Activated T-helper 17 cell treated with anti-CD3 and anti-CD28 coated beads, Interleukin-2, amount 50 U/mL, for 72 hours (primary cell): Measurements from ENCODE around the gene LIN37. TPM values are rescaled to one million over a fixed set of nuclear protein-coding genes. Genes with fewer than 3 reads are reported as not detected.

Experiments
- ATAC-seq: fragments of 150-1000 bp; cut with Tn5 transposase; replicated peaks from 2 replicates; pipeline ENCODE4 v1.10.0; 2021; ENCODE audit warnings: mild to moderate bottlenecking, moderate library complexity
- H3K27ac Mint-ChIP-seq: one replicate; pipeline ENCODE4 v1.8.0; 2022; ENCODE audit warnings: mixed read lengths
- H3K27me3 Mint-ChIP-seq: one replicate; pipeline ENCODE4 v1.8.0; 2022; ENCODE audit warnings: mixed read lengths
- H3K36me3 Mint-ChIP-seq: one replicate; pipeline ENCODE4 v1.8.0; 2022; ENCODE audit warnings: low read depth, mild to moderate bottlenecking, mixed read lengths
- H3K4me1 Mint-ChIP-seq: one replicate; pipeline ENCODE4 v1.8.0; 2022; ENCODE audit warnings: mixed read lengths
- H3K4me3 Mint-ChIP-seq: one replicate; pipeline ENCODE4 v1.8.0; 2022; ENCODE audit warnings: mild to moderate bottlenecking, mixed read lengths
- H3K9me3 Mint-ChIP-seq: one replicate; pipeline ENCODE4 v1.8.0; 2022; ENCODE audit warnings: mixed read lengths
- total RNA-seq, 2 donors: library from RNA; stranded (reverse); gene quantifications; one replicate each; pipeline ENCODE4 v1.2.3, GENCODE V29; 2022

Gene LIN37
- total RNA-seq, 2 donors from 2014 or later = 11.0 to 20.1 TPM

- Mint-ChIP-seq H3K36me3 (no peaks in the 10 kb centered on the region), H3K27ac (no peak overlapping the region), H3K4me1 (peaks cover 9% of the 10 kb centered on the region), H3K9me3 (no peaks in the 10 kb centered on the region), H3K27me3 (no peaks in the 10 kb centered on the region), H3K4me3 (peak overlapping the region; percentile 81)
- no peak for ATAC-seq
Measured at GRCh38 chr19:35777086-35777841, 28.9 kb downstream of the LIN37 start.

- Mint-ChIP-seq H3K4me3 (no peak overlapping the region), H3K27ac (no peak overlapping the region), H3K27me3 (no peaks in the 10 kb centered on the region), H3K9me3 (no peaks in the 10 kb centered on the region), H3K36me3 (no peaks in the 10 kb centered on the region), H3K4me1 (peaks cover 9% of the 10 kb centered on the region)
- no peak for ATAC-seq
Measured at GRCh38 chr19:35777961-35778360, 29.6 kb downstream of the LIN37 start.

GRCh38 chr19:35779033-35779432, 30.7 kb downstream of the LIN37 start:
- Mint-ChIP-seq H3K27ac (peak overlapping the region; percentile 25), H3K9me3 (no peaks in the 10 kb centered on the region), H3K36me3 (no peaks in the 10 kb centered on the region), H3K27me3 (no peaks in the 10 kb centered on the region), H3K4me3 (no peak overlapping the region), H3K4me1 (peaks cover 9% of the 10 kb centered on the region)
- ATAC-seq = no peak

- Mint-ChIP-seq H3K4me1 (peaks cover 4% of the 10 kb centered on the region), H3K27me3 (no peaks in the 10 kb centered on the region), H3K27ac (no peak overlapping the region), H3K36me3 (no peaks in the 10 kb centered on the region), H3K9me3 (no peaks in the 10 kb centered on the region), H3K4me3 (no peak overlapping the region)
- no peak for ATAC-seq
Measured at GRCh38 chr19:35780058-35780457, 31.7 kb downstream of the LIN37 start.

GRCh38 chr19:35780717-35781116, 32.3 kb downstream of the LIN37 start:
- H3K36me3 Mint-ChIP-seq = no peaks in the 10 kb centered on the region
- no peak overlapping the region for H3K27ac Mint-ChIP-seq
- H3K4me3 Mint-ChIP-seq = no peak overlapping the region
- H3K4me1 Mint-ChIP-seq = peaks cover 4% of the 10 kb centered on the region
- no peaks in the 10 kb centered on the region for H3K27me3 Mint-ChIP-seq
- H3K9me3 Mint-ChIP-seq = no peaks in the 10 kb centered on the region
- no peak for ATAC-seq

- Mint-ChIP-seq H3K27ac (no peak overlapping the region), H3K9me3 (no peaks in the 10 kb centered on the region), H3K27me3 (no peaks in the 10 kb centered on the region), H3K36me3 (no peaks in the 10 kb centered on the region), H3K4me3 (no peak overlapping the region), H3K4me1 (peaks cover 2% of the 10 kb centered on the region)
- no peak for ATAC-seq
Measured at GRCh38 chr19:35781650-35782049, 33.3 kb downstream of the LIN37 start.

- Mint-ChIP-seq H3K9me3 (no peaks in the 10 kb centered on the region), H3K27ac (no peak overlapping the region), H3K4me1 (no peaks in the 10 kb centered on the region), H3K4me3 (no peak overlapping the region), H3K36me3 (no peaks in the 10 kb centered on the region), H3K27me3 (no peaks in the 10 kb centered on the region)
- no peak for ATAC-seq
Measured at GRCh38 chr19:35782589-35782988, 34.2 kb downstream of the LIN37 start.

GRCh38 chr19:35783469-35784434, 35.4 kb downstream of the LIN37 start:
- no peak overlapping the region for H3K4me3 Mint-ChIP-seq
- no peak overlapping the region for H3K27ac Mint-ChIP-seq
- no peaks in the 10 kb centered on the region for H3K9me3 Mint-ChIP-seq
- H3K36me3 Mint-ChIP-seq = no peaks in the 10 kb centered on the region
- no peak for ATAC-seq
- H3K4me1 Mint-ChIP-seq = no peaks in the 10 kb centered on the region
- no peaks in the 10 kb centered on the region for H3K27me3 Mint-ChIP-seq

GRCh38 chr19:35784503-35785338, 36.3 kb downstream of the LIN37 start:
- no peak for ATAC-seq
- no peaks in the 10 kb centered on the region for H3K36me3 Mint-ChIP-seq
- no peak overlapping the region for H3K27ac Mint-ChIP-seq
- no peak overlapping the region for H3K4me3 Mint-ChIP-seq
- no peaks in the 10 kb centered on the region for H3K27me3 Mint-ChIP-seq
- no peaks in the 10 kb centered on the region for H3K4me1 Mint-ChIP-seq
- no peaks in the 10 kb centered on the region for H3K9me3 Mint-ChIP-seq

- ATAC-seq = no peak
- no peak overlapping the region for H3K4me3 Mint-ChIP-seq
- H3K36me3 Mint-ChIP-seq = no peaks in the 10 kb centered on the region
- no peaks in the 10 kb centered on the region for H3K4me1 Mint-ChIP-seq
- H3K9me3 Mint-ChIP-seq = no peaks in the 10 kb centered on the region
- no peak overlapping the region for H3K27ac Mint-ChIP-seq
- no peaks in the 10 kb centered on the region for H3K27me3 Mint-ChIP-seq
Measured at GRCh38 chr19:35785339-35785627, 36.9 kb downstream of the LIN37 start.

GRCh38 chr19:35786299-35787160, 38.2 kb downstream of the LIN37 start:
- H3K27me3 Mint-ChIP-seq = no peaks in the 10 kb centered on the region
- no peak overlapping the region for H3K4me3 Mint-ChIP-seq
- H3K27ac Mint-ChIP-seq = no peak overlapping the region
- H3K4me1 Mint-ChIP-seq = no peaks in the 10 kb centered on the region
- no peaks in the 10 kb centered on the region for H3K36me3 Mint-ChIP-seq
- no peaks in the 10 kb centered on the region for H3K9me3 Mint-ChIP-seq
- no peak for ATAC-seq

- H3K27me3 Mint-ChIP-seq = no peaks in the 10 kb centered on the region
- no peak overlapping the region for H3K4me3 Mint-ChIP-seq
- no peak overlapping the region for H3K27ac Mint-ChIP-seq
- H3K4me1 Mint-ChIP-seq = no peaks in the 10 kb centered on the region
- H3K36me3 Mint-ChIP-seq = no peaks in the 10 kb centered on the region
- no peak for ATAC-seq
- no peaks in the 10 kb centered on the region for H3K9me3 Mint-ChIP-seq
Measured at GRCh38 chr19:35787227-35787799, 38.9 kb downstream of the LIN37 start.

GRCh38 chr19:35788205-35788960, 40.0 kb downstream of the LIN37 start:
- no peaks in the 10 kb centered on the region for H3K27me3 Mint-ChIP-seq
- H3K27ac Mint-ChIP-seq = no peak overlapping the region
- no peak for ATAC-seq
- no peaks in the 10 kb centered on the region for H3K36me3 Mint-ChIP-seq
- H3K4me3 Mint-ChIP-seq = no peak overlapping the region
- no peaks in the 10 kb centered on the region for H3K9me3 Mint-ChIP-seq
- no peaks in the 10 kb centered on the region for H3K4me1 Mint-ChIP-seq
